SK-N-SH (cell line): ENCODE results near the gene CLTCL1. TPM values are rescaled to one million over a fixed set of nuclear protein-coding genes. Genes with fewer than 3 reads are reported as not detected.

Source experiments
- CTCF ChIA-PET: fragments of 300-600, 350-600 bp; formaldehyde crosslinking; extraction: SDS; loops from one replicate; lab custom pipeline; 2021; lab: Yijun Ruan, JAX
- POLR2A ChIA-PET: fragments of 350-600 bp; sonication (Branson Sonifier 250); formaldehyde crosslinking; extraction: SDS; loops from one replicate; lab custom pipeline; 2020; ENCODE audit warnings: antibody characterized with exemption, inconsistent platforms; lab: Yijun Ruan, JAX
- DNase-seq: peaks from one replicate; pipeline ENCODE4 v3.0.0; 2012
- H2AFZ ChIP-seq: fragments of 200-600 bp; sonication (generic); 2 replicates; pipeline ENCODE4 v1.8.1; 2016; ENCODE audit warnings: antibody characterized with exemption, mild to moderate bottlenecking, low read depth
- H3F3A ChIP-seq: fragments of 200-600 bp; sonication (generic); replicated peaks from 2 replicates; pipeline ENCODE3; 2016; ENCODE audit warnings: antibody characterized with exemption, mild to moderate bottlenecking; ENCODE audit not compliant: insufficient read depth
- H3K27ac ChIP-seq, 2 experiments: fragments of 200-500 bp in 1 of 2; fragments of 200-600 bp in 1 of 2; sonication (Bioruptor generic) in 1 of 2; sonication (generic), shearing (Covaris generic) in 1 of 2; 2 replicates each; pipeline versions ENCODE4 v1.5.1 to v1.6.1; 2014 to 2016; ENCODE audit warnings: low read depth in 2 of 2, inconsistent platforms in 1 of 2, low read length in 1 of 2, mild to moderate bottlenecking in 1 of 2, mixed read lengths in 1 of 2
- H3K27me3 ChIP-seq: fragments of 200-600 bp; sonication (generic), shearing (Covaris generic); 2 replicates; pipeline ENCODE4 v1.6.1; 2016; ENCODE audit warnings: mixed run types; ENCODE audit not compliant: insufficient read depth
- H3K36me3 ChIP-seq, 2 experiments: fragments of 200-500 bp in 1 of 2; fragments of 200-600 bp in 1 of 2; sonication (Bioruptor generic) in 1 of 2; sonication (generic) in 1 of 2; replicated peaks in 1 of 2; 2 replicates each; pipeline versions ENCODE3 to v1.5.1; 2014 to 2016; ENCODE audit warnings: low read length in 1 of 2, mild to moderate bottlenecking in 1 of 2; ENCODE audit not compliant: insufficient read depth in 2 of 2, control insufficient read depth in 1 of 2
- H3K4me1 ChIP-seq, 2 experiments: fragments of 200-500 bp in 1 of 2; fragments of 200-600 bp in 1 of 2; sonication (Bioruptor generic) in 1 of 2; sonication (generic), shearing (Covaris generic) in 1 of 2; 2 replicates each; pipeline versions ENCODE4 v1.5.1 to v1.6.1; 2014 to 2016; ENCODE audit warnings: low read depth in 1 of 2, low read length in 1 of 2, mixed run types in 1 of 2; ENCODE audit not compliant: insufficient read depth in 2 of 2, control insufficient read depth in 1 of 2
- H3K4me2 ChIP-seq: fragments of 200-600 bp; sonication (generic), shearing (Covaris generic); 2 replicates; pipeline ENCODE4 v1.6.1; 2017; ENCODE audit warnings: mixed run types
- H3K4me3 ChIP-seq, 2 experiments: fragments of 200-500 bp in 1 of 2; fragments of 200-600 bp in 1 of 2; sonication (Bioruptor generic) in 1 of 2; sonication (generic), shearing (Covaris generic) in 1 of 2; 2 replicates each; pipeline versions ENCODE4 v1.5.1 to v1.8.1; 2014 to 2016; ENCODE audit warnings: low read depth in 2 of 2, inconsistent platforms in 1 of 2, low read length in 1 of 2, mild to moderate bottlenecking in 1 of 2, mixed read lengths in 1 of 2, moderate library complexity in 1 of 2
- H3K79me2 ChIP-seq: fragments of 200-600 bp; sonication (generic); 2 replicates; pipeline ENCODE4 v1.8.1; 2017; ENCODE audit warnings: mild to moderate bottlenecking; ENCODE audit not compliant: insufficient read depth
- H3K9ac ChIP-seq: fragments of 200-600 bp; sonication (generic); 2 replicates; pipeline ENCODE4 v1.6.1; 2017; ENCODE audit warnings: mixed run types
- H3K9me2 ChIP-seq: fragments of 200-600 bp; sonication (generic); 2 replicates; pipeline ENCODE4 v1.6.1; 2017; ENCODE audit warnings: mixed run types
- H3K9me3 ChIP-seq: fragments of 200-600 bp; sonication (generic); 2 replicates; pipeline ENCODE4 v1.6.1; 2017; ENCODE audit warnings: mixed run types, mild to moderate bottlenecking, moderate library complexity
- H4K20me1 ChIP-seq: fragments of 200-600 bp; sonication (generic); 2 replicates; pipeline ENCODE4 v1.6.1; 2017; ENCODE audit warnings: mild to moderate bottlenecking, mixed run types; ENCODE audit not compliant: insufficient read depth
- EP300 ChIP-seq, 2 experiments: IDR thresholded peaks; 2 replicates each; pipeline versions ENCODE4 v1.4.0 to v1.6.1; 2012; ENCODE audit warnings: borderline replicate concordance in 1 of 2, low read depth in 1 of 2, low read length in 1 of 2
- EZH2phosphoT487 ChIP-seq: fragments of 200-600 bp; sonication (generic); IDR thresholded peaks from 2 replicates; pipeline ENCODE4 v1.6.1; 2017; ENCODE audit warnings: low read depth, mixed run types, mild to moderate bottlenecking, antibody characterized with exemption, moderate library complexity, borderline replicate concordance
- FOSL2 ChIP-seq: IDR thresholded peaks from 2 replicates; pipeline ENCODE4 v1.4.0; 2012; ENCODE audit warnings: low read depth, mild to moderate bottlenecking, moderate library complexity, borderline replicate concordance
- FOXM1 ChIP-seq: IDR thresholded peaks from 2 replicates; pipeline ENCODE4 v1.4.0; 2012; ENCODE audit warnings: low read depth, mild to moderate bottlenecking
- JUND ChIP-seq: IDR thresholded peaks from 2 replicates; pipeline ENCODE4 v1.4.0; 2012
- NRF1 ChIP-seq: IDR thresholded peaks from 2 replicates; pipeline ENCODE4 v1.6.1; 2012; ENCODE audit warnings: low read depth, mild to moderate bottlenecking, low read length
- POLR2AphosphoS5 ChIP-seq: IDR thresholded peaks from 2 replicates; pipeline ENCODE4 v1.6.1; 2012; ENCODE audit warnings: low read depth, low read length
- RAD21 ChIP-seq: IDR thresholded peaks from 2 replicates; pipeline ENCODE4 v1.6.1; 2012; ENCODE audit warnings: mild to moderate bottlenecking, low read length
- RCOR1 ChIP-seq: fragments of 150-350 bp; IDR thresholded peaks from 2 replicates; pipeline ENCODE4 v1.6.1; 2017; ENCODE audit warnings: antibody characterized with exemption, low read length
- RFX5 ChIP-seq: IDR thresholded peaks from 2 replicates; pipeline ENCODE4 v1.6.1; 2012; ENCODE audit warnings: mild to moderate bottlenecking, improper control_type of control experiment, low read length
- SIN3A ChIP-seq: IDR thresholded peaks from 2 replicates; pipeline ENCODE4 v1.6.1; 2012; ENCODE audit warnings: low read depth, mild to moderate bottlenecking, low read length, moderate library complexity, borderline replicate concordance
- SMC3 ChIP-seq: IDR thresholded peaks from 2 replicates; pipeline ENCODE4 v1.6.1; 2012; ENCODE audit warnings: low read depth, low read length, improper control_type of control experiment
- TCF12 ChIP-seq: IDR thresholded peaks from 2 replicates; pipeline ENCODE4 v1.4.0; 2012
- TEAD4 ChIP-seq: IDR thresholded peaks from 2 replicates; pipeline ENCODE4 v1.4.0; 2012; ENCODE audit warnings: mild to moderate bottlenecking, borderline replicate concordance; ENCODE audit not compliant: insufficient read depth
- WGBS: methylation state at CpG from one replicate; pipeline ENCODE4 v1.1.6; 2017; ENCODE audit warnings: low lambda C conversion rate; 5-methylcytosine and 5-hydroxymethylcytosine counted together
- polyA plus RNA-seq, 3 experiments: library from polyadenylated mRNA; depleted of rRNA; stranded (reverse); fragments of >200 nt; gene quantifications; 2 replicates each; pipeline ENCODE4 v1.2.3, GENCODE V29; 2012
- TF ChIP-seq, protein P1 (sequence below): IDR thresholded peaks from 2 replicates; pipeline ENCODE4 v1.4.0; 2012; ENCODE audit warnings: low read depth, borderline replicate concordance
- TF ChIP-seq, protein P2 (sequence below): IDR thresholded peaks from 2 replicates; pipeline ENCODE4; 2012
- TF ChIP-seq, protein P3 (sequence below): fragments of 150-350 bp; IDR thresholded peaks from 2 replicates; pipeline ENCODE4 v1.6.1; 2016; ENCODE audit warnings: mild to moderate bottlenecking, low read depth, low read length
- TF ChIP-seq, protein P4 (sequence below): IDR thresholded peaks from 2 replicates; pipeline ENCODE4 v1.4.0; 2012; ENCODE audit warnings: low read depth
- TF ChIP-seq, protein P5 (sequence below): fragments of 200-600 bp; sonication (generic); IDR thresholded peaks from 2 replicates; pipeline ENCODE4 v1.6.1; 2017; ENCODE audit warnings: antibody characterized with exemption, mild to moderate bottlenecking, moderate library complexity

CLTCL1 gene
- polyA plus RNA-seq, 1 of the 3 experiments (the other 2 are of a cell fraction) = 6.7 TPM

DNA sequence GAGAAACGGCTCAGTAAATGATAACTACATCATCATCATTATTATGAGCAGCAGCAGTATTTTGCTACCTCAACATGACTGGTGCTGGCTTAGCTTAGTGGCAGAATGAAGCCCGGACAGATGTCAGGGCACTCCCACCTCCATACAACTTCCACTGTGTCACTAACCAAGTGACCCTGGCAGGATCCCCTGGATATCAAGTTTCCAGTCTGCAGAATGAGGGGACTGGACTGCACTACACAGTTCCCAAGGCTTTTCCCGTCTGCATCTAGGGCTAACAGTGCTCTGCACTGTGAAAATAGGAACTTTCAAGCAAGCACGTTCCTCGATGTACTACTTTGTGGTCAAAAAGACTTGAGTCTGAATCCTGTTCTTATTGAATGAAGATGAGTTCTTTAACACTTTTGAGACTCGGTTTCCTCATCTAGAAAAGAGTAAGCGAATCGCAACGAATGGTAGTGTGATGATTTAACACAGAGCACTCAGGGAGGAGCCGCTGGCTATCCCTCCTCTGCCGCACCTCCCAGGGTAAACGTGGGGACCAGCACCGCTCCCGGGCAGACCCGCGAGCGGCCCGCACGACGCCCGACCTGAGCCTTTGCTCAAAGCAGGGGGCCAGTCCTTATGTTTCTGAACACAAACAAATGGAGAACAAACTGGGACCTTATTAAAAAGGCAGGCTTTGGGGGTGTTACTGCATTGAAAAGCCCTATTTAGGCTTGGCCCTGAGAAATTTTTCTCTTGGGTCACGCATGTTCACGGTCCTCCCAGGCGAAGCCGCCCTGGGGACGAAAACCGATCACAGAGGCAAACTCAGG, 910 bp downstream of the CLTCL1 start:
- H3K4me1 ChIP-seq = peaks cover 14 to 25% of the 10 kb centered on the region in 2 experiments

More for the DNA sequence above, 910 bp downstream of the CLTCL1 start:
- H3F3A ChIP-seq = peaks cover 10% of the 10 kb centered on the region
- H4K20me1 ChIP-seq = no peaks in the 10 kb centered on the region
- peak overlapping the region; percentile 62; the same call in 1 of the 2 replicates for H2AFZ ChIP-seq
- CTCF ChIA-PET = interaction anchor here (1.1 to 2.5 kb wide), 4 partner anchors 10 to 112 kb away, joined by 3 to 9 read pairs (median 6); partner anchors contain the start of gene SLC25A1
- TF ChIP-seq, protein P1, sequence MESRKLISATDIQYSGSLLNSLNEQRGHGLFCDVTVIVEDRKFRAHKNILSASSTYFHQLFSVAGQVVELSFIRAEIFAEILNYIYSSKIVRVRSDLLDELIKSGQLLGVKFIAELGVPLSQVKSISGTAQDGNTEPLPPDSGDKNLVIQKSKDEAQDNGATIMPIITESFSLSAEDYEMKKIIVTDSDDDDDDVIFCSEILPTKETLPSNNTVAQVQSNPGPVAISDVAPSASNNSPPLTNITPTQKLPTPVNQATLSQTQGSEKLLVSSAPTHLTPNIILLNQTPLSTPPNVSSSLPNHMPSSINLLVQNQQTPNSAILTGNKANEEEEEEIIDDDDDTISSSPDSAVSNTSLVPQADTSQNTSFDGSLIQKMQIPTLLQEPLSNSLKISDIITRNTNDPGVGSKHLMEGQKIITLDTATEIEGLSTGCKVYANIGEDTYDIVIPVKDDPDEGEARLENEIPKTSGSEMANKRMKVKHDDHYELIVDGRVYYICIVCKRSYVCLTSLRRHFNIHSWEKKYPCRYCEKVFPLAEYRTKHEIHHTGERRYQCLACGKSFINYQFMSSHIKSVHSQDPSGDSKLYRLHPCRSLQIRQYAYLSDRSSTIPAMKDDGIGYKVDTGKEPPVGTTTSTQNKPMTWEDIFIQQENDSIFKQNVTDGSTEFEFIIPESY = no peak
- TF ChIP-seq RCOR1 (no peak), RAD21 (no peak), RFX5 (no peak), TEAD4 (no peak), EZH2phosphoT487 (no peak), POLR2AphosphoS5 (no peak), EP300 (IDR thresholded peaks at IDR 0.05; ENCODE audit: borderline replicate concordance in 1 of 2, low read depth in 1 of 2, low read length in 1 of 2) (no peak), SIN3A (no peak), NRF1 (no peak), FOSL2 (no peak), TCF12 (no peak), FOXM1 (no peak), JUND (no peak), SMC3 (no peak)
- TF ChIP-seq, protein P2, sequence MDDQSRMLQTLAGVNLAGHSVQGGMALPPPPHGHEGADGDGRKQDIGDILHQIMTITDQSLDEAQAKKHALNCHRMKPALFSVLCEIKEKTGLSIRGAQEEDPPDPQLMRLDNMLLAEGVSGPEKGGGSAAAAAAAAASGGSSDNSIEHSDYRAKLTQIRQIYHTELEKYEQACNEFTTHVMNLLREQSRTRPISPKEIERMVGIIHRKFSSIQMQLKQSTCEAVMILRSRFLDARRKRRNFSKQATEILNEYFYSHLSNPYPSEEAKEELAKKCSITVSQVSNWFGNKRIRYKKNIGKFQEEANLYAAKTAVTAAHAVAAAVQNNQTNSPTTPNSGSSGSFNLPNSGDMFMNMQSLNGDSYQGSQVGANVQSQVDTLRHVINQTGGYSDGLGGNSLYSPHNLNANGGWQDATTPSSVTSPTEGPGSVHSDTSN = no peak
- TF ChIP-seq, protein P3, sequence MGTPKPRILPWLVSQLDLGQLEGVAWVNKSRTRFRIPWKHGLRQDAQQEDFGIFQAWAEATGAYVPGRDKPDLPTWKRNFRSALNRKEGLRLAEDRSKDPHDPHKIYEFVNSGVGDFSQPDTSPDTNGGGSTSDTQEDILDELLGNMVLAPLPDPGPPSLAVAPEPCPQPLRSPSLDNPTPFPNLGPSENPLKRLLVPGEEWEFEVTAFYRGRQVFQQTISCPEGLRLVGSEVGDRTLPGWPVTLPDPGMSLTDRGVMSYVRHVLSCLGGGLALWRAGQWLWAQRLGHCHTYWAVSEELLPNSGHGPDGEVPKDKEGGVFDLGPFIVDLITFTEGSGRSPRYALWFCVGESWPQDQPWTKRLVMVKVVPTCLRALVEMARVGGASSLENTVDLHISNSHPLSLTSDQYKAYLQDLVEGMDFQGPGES = no peak
- TF ChIP-seq, protein P4, sequence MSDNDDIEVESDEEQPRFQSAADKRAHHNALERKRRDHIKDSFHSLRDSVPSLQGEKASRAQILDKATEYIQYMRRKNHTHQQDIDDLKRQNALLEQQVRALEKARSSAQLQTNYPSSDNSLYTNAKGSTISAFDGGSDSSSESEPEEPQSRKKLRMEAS = no peak
- TF ChIP-seq, protein P5, sequence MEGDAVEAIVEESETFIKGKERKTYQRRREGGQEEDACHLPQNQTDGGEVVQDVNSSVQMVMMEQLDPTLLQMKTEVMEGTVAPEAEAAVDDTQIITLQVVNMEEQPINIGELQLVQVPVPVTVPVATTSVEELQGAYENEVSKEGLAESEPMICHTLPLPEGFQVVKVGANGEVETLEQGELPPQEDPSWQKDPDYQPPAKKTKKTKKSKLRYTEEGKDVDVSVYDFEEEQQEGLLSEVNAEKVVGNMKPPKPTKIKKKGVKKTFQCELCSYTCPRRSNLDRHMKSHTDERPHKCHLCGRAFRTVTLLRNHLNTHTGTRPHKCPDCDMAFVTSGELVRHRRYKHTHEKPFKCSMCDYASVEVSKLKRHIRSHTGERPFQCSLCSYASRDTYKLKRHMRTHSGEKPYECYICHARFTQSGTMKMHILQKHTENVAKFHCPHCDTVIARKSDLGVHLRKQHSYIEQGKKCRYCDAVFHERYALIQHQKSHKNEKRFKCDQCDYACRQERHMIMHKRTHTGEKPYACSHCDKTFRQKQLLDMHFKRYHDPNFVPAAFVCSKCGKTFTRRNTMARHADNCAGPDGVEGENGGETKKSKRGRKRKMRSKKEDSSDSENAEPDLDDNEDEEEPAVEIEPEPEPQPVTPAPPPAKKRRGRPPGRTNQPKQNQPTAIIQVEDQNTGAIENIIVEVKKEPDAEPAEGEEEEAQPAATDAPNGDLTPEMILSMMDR = no peak
- peaks cover 34% of the 10 kb centered on the region; the same call in 1 of the 2 replicates for H3K79me2 ChIP-seq
- no peak for DNase-seq
- no peaks in the 10 kb centered on the region for H3K36me3 ChIP-seq
- H3K27me3 ChIP-seq = no peaks in the 10 kb centered on the region
- POLR2A ChIA-PET = interaction anchor here (0.9 kb wide), 1 partner anchor 112 kb away, joined by 5 read pairs; the partner anchor contains the start of gene SLC25A1
- no peaks in the 10 kb centered on the region for H3K9me2 ChIP-seq
- H3K27ac ChIP-seq = peak overlapping the region; percentile 16 to 50; a peak in 2 of 4 replicates
- H3K4me3 ChIP-seq = peak overlapping the region; percentile 84 to 92
- peak overlapping the region; percentile 86 for H3K9ac ChIP-seq
- WGBS = 33% methylated on average over 24 of the region's 27 CpGs
- peak overlapping the region; percentile 87 for H3K4me2 ChIP-seq
- no peaks in the 10 kb centered on the region for H3K9me3 ChIP-seq
